Mucosa of descending colon (tissue), 3 donors: ENCODE data around the gene KIFC3. TPM values are rescaled to one million over a fixed set of nuclear protein-coding genes. Genes with fewer than 3 reads are reported as not detected.
"Not testable (repeated sequence)": the region's sequence is repeated elsewhere in the genome, so short reads cannot be mapped to it uniquely, and the experiment has no call there.

Source experiments
- ATAC-seq: fragments of 200-7000 bp; cut with Tn5 transposase; one replicate; pipeline ENCODE4 v1.9.1; 2020; ENCODE audit warnings: mild to moderate bottlenecking, moderate library complexity
- DNase-seq, 3 donors: peaks; one replicate each; pipeline ENCODE4 v3.0.0-alpha.2; 2020
- H3K36me3 ChIP-seq: fragments of 200-600 bp; one replicate; pipeline ENCODE4 v1.8.0; 2021; ENCODE audit warnings: low read depth, mild to moderate bottlenecking
- H3K4me1 ChIP-seq: fragments of 200-600 bp; one replicate; pipeline ENCODE4 v1.8.0; 2021; ENCODE audit warnings: low read depth, mild to moderate bottlenecking
- H3K4me3 ChIP-seq: fragments of 200-600 bp; one replicate; pipeline ENCODE4 v1.8.0; 2021; ENCODE audit warnings: mild to moderate bottlenecking
- H3K9me3 ChIP-seq: fragments of 200-600 bp; one replicate; pipeline ENCODE4 v1.8.0; 2021; ENCODE audit warnings: mild to moderate bottlenecking
- CTCF ChIP-seq: fragments of 200-600 bp; IDR thresholded peaks from one replicate; pipeline ENCODE4 v1.8.0; 2022; ENCODE audit warnings: antibody characterized with exemption, mild to moderate bottlenecking
- intact Hi-C, 2 donors: fragments of 100-400 bp; cut with DNase I in 1 of 2; cut with micrococcal nuclease in 1 of 2; formaldehyde crosslinking; loops; one replicate each; pipeline versions ENCODE4 v1.11.0 to v1.11.1; 2022; cut with DNase I, micrococcal nuclease
- total RNA-seq, 3 donors: library from RNA; stranded (reverse); fragmentation: NEBNext Ultra II Directional in 2 of 3; extraction: Animal tissue kit (Norgen Biotek cat#: 25700) in 2 of 3; gene quantifications; one replicate each; pipeline versions ENCODE4 v1.2.1 to v1.2.4, GENCODE V29; 2021 to 2023
- donor health status: DM: no; HTN: no; CAD: no; lungs with moderate emphysema.
- donor health status: DM: no; HTN: no; CAD: no.
- donor health status: DM: no; HTN: yes; CAD: no.

KIFC3 gene
- total RNA-seq, 3 donors from 2014 or later: 3.7 to 17.2 (median 8.3) TPM

- ATAC-seq (no peak), DNase-seq (no peak)
- Histone ChIP-seq H3K36me3 (no peaks in the 10 kb centered on the region), H3K4me3 (no peak overlapping the region), H3K9me3 (no peaks in the 10 kb centered on the region), H3K4me1 (peaks cover 33% of the 10 kb centered on the region)
- intact Hi-C loops: loop anchor here in 1 of 2 donors (10.0 kb wide), 1 partner anchor 68 kb away; no protein-coding TSS in a partner anchor
- TF ChIP-seq CTCF: no peak
These were observed 5.1 kb downstream of the KIFC3 start for GRCh38 chr16:57797216-57797525.

- H3K9me3 ChIP-seq, DNase-seq, ATAC-seq, H3K4me3 ChIP-seq, H3K36me3 ChIP-seq: not testable (repeated sequence)
- intact Hi-C loops: loop anchor here in 1 of 2 donors (10.0 kb wide), 1 partner anchor 69 kb away; no protein-coding TSS in a partner anchor
- peaks cover 24% of the 10 kb centered on the region for H3K4me1 ChIP-seq
These were observed 6.3 kb downstream of the KIFC3 start for GRCh38 chr16:57796014-57796413.

GRCh38 chr16:57795431-57795878, 6.8 kb downstream of the KIFC3 start:
- DNase-seq: peak in 2 of 3 donors; percentile 7 to 62
- peak; percentile 28 for ATAC-seq
- H3K36me3 ChIP-seq: no peaks in the 10 kb centered on the region
- peaks cover 18% of the 10 kb centered on the region for H3K4me1 ChIP-seq
- H3K9me3 ChIP-seq: no peaks in the 10 kb centered on the region
- H3K4me3 ChIP-seq: no peak overlapping the region
- TF ChIP-seq CTCF: no peak
- intact Hi-C loops: loop anchor here in 1 of 2 donors (10.0 kb wide), 1 partner anchor 69 kb away; no protein-coding TSS in a partner anchor

- TF ChIP-seq CTCF: no peak
- intact Hi-C loops: loop anchor here in 1 of 2 donors (10.0 kb wide), 1 partner anchor 70 kb away; no protein-coding TSS in a partner anchor
- Histone ChIP-seq H3K4me3 (no peak overlapping the region), H3K9me3 (no peaks in the 10 kb centered on the region), H3K4me1 (peaks cover 14% of the 10 kb centered on the region), H3K36me3 (no peaks in the 10 kb centered on the region)
- no peak for ATAC-seq
- peak in 1 of 3 donors; percentile 34 for DNase-seq
These were observed 7.4 kb downstream of the KIFC3 start for GRCh38 chr16:57794849-57795430.

GRCh38 chr16:57791893-57792461, 10.3 kb downstream of the KIFC3 start:
- Histone ChIP-seq H3K4me3 (no peak overlapping the region), H3K4me1 (no peaks in the 10 kb centered on the region), H3K9me3 (no peaks in the 10 kb centered on the region), H3K36me3 (no peaks in the 10 kb centered on the region)
- ATAC-seq (no peak), DNase-seq (no peak)
- no peak for TF ChIP-seq CTCF
- intact Hi-C loops: loop anchor here in 1 of 2 donors (10.0 kb wide), 1 partner anchor 73 kb away; no protein-coding TSS in a partner anchor

GRCh38 chr16:57791195-57791892, 10.9 kb downstream of the KIFC3 start:
- no peaks in the 10 kb centered on the region for H3K9me3 ChIP-seq
- TF ChIP-seq CTCF: no peak
- intact Hi-C loops: loop anchor here in 1 of 2 donors (10.0 kb wide), 1 partner anchor 73 kb away; no protein-coding TSS in a partner anchor
- H3K4me1 ChIP-seq: no peaks in the 10 kb centered on the region
- ATAC-seq (no peak), DNase-seq (no peak)
- no peak overlapping the region for H3K4me3 ChIP-seq
- no peaks in the 10 kb centered on the region for H3K36me3 ChIP-seq
